Sigmoid colon (tissue), 4 donors: ENCODE data around the gene CYTH4.

Experiments
- EP300 ChIP-seq, 4 donors: sonication (generic); formaldehyde crosslinking; IDR thresholded peaks; one replicate each; pipeline ENCODE4 v1.6.1; 2017; ENCODE audit warnings: antibody characterized with exemption in 4 of 4
- POLR2A ChIP-seq, 2 donors: fragments of 450-650 bp; IDR thresholded peaks; one replicate each; pipeline ENCODE4 v1.6.1; 2016; ENCODE audit warnings: antibody characterized with exemption in 2 of 2, mild to moderate bottlenecking in 2 of 2, moderate library complexity in 2 of 2
- POLR2AphosphoS5 ChIP-seq, 4 donors: sonication (generic); formaldehyde crosslinking; IDR thresholded peaks; one replicate each; pipeline ENCODE4 v1.6.1; 2017; ENCODE audit warnings: antibody characterized with exemption in 4 of 4
- TF ChIP-seq, protein P1 (sequence below), 4 experiments: fragments of 450-650 bp in 3 of 4; fragments of 200-600 bp in 1 of 4; IDR thresholded peaks; one replicate each; pipeline ENCODE4 v1.5.1; 2016 to 2019; ENCODE audit warnings: antibody characterized with exemption in 4 of 4, mild to moderate bottlenecking in 3 of 4, moderate library complexity in 2 of 4

DNA sequence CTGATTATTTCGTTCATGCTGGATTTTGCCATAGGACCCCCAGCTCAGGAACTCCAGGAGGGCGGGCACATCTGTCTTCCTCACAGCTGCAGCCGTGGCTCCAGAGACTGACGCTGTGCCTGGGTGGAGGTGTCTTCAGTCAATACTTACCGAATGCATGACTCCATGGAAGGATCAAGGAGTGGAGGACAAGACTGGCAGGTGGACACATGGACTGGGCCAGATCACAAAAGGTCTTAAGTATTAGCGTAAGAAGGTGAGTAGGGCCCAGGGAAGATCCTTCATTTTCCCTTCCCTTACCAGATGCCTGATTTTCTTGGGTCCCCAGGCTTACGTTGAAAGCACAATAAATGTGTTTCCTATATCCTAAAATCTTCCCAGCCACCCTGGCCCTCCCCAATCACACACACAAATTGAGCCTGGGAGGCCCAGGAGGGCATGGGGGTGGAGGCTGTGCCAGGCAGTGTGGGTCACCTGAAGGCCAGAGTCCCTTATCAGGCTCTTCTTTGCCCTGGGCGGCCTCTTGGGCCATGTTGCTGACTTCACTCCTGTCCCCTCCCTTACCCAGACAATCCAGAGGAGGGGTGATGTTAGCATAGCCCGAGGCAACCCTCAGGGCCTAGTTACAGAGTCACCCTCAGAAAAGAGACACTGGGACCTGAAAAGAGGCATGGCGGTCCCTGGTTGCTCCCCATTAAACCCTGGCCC lies 56.4 kb downstream of the CYTH4 start:
- TF ChIP-seq, protein P1, sequence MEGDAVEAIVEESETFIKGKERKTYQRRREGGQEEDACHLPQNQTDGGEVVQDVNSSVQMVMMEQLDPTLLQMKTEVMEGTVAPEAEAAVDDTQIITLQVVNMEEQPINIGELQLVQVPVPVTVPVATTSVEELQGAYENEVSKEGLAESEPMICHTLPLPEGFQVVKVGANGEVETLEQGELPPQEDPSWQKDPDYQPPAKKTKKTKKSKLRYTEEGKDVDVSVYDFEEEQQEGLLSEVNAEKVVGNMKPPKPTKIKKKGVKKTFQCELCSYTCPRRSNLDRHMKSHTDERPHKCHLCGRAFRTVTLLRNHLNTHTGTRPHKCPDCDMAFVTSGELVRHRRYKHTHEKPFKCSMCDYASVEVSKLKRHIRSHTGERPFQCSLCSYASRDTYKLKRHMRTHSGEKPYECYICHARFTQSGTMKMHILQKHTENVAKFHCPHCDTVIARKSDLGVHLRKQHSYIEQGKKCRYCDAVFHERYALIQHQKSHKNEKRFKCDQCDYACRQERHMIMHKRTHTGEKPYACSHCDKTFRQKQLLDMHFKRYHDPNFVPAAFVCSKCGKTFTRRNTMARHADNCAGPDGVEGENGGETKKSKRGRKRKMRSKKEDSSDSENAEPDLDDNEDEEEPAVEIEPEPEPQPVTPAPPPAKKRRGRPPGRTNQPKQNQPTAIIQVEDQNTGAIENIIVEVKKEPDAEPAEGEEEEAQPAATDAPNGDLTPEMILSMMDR (IDR thresholded peaks at IDR 0.05): no peak
- TF ChIP-seq EP300 (IDR thresholded peaks at IDR 0.05) (no peak), POLR2A (IDR thresholded peaks at IDR 0.05) (no peak), POLR2AphosphoS5 (IDR thresholded peaks at IDR 0.05) (no peak)
